Tibial nerve (tissue), 4 donors: Measurements from ENCODE around the gene NTRK2. TPM values are rescaled to one million over a fixed set of nuclear protein-coding genes. Genes with fewer than 3 reads are reported as not detected.

ENCODE experiments used
- DNase-seq, 2 donors: peaks; one replicate each; pipeline ENCODE4 v3.0.0-alpha.2; 2019; ENCODE audit warnings: low spot score in 2 of 2
- H3K27ac ChIP-seq, 4 donors: fragments of 200-600 bp; sonication (generic) in 3 of 4; one replicate each; pipeline ENCODE4 v1.5.1; 2017 to 2019; ENCODE audit warnings: mild to moderate bottlenecking in 1 of 4
- H3K27me3 ChIP-seq, 2 donors: fragments of 200-600 bp; sonication (generic) in 1 of 2; one replicate each; pipeline versions ENCODE4 v1.5.1 to v1.6.0; 2017 to 2019
- H3K36me3 ChIP-seq, 3 donors: fragments of 200-600 bp; sonication (generic); one replicate each; pipeline ENCODE4 v1.5.1; 2018 to 2019
- H3K4me1 ChIP-seq, 4 donors: fragments of 200-600 bp; sonication (generic) in 3 of 4; one replicate each; pipeline ENCODE4 v1.5.1; 2017 to 2019
- H3K4me3 ChIP-seq, 4 donors: fragments of 200-600 bp; sonication (generic) in 3 of 4; one replicate each; pipeline ENCODE4 v1.5.1; 2017 to 2019; ENCODE audit warnings: mild to moderate bottlenecking in 1 of 4, moderate library complexity in 1 of 4
- H3K9me3 ChIP-seq, 4 donors: fragments of 200-600 bp; sonication (generic) in 3 of 4; one replicate each; pipeline ENCODE4 v1.5.1; 2017 to 2019
- EP300 ChIP-seq, 2 donors: sonication (generic); formaldehyde crosslinking; IDR thresholded peaks; one replicate each; pipeline ENCODE4 v1.6.1; 2017; ENCODE audit warnings: antibody characterized with exemption in 2 of 2, mild to moderate bottlenecking in 1 of 2
- POLR2A ChIP-seq, 2 donors: fragments of 450-650 bp; IDR thresholded peaks; one replicate each; pipeline ENCODE4 v1.6.1; 2017; ENCODE audit warnings: antibody characterized with exemption in 2 of 2, mild to moderate bottlenecking in 2 of 2, moderate library complexity in 2 of 2
- WGBS, 2 donors: methylation state at CpG; one replicate each; pipeline ENCODE4 v1.1.5; 2018; 5-methylcytosine and 5-hydroxymethylcytosine counted together
- total RNA-seq, 4 donors: library from RNA; depleted of rRNA; stranded (reverse); fragments of >200 nt; gene quantifications; one replicate each; pipeline ENCODE4 v1.1.0, GENCODE V29; 2016
- TF ChIP-seq, protein P1 (sequence below), 5 experiments: fragments of 200-600 bp in 3 of 5; fragments of 450-650 bp in 2 of 5; sonication (generic) in 3 of 5; IDR thresholded peaks; one replicate each; pipeline ENCODE4 v1.5.1; 2016 to 2019; ENCODE audit warnings: antibody characterized with exemption in 5 of 5, mild to moderate bottlenecking in 3 of 5, moderate library complexity in 2 of 5

The NTRK2 gene
- total RNA-seq, 4 donors from 2014 or later, result 46.7 to 83.4 (median 69.5) TPM

DNA sequence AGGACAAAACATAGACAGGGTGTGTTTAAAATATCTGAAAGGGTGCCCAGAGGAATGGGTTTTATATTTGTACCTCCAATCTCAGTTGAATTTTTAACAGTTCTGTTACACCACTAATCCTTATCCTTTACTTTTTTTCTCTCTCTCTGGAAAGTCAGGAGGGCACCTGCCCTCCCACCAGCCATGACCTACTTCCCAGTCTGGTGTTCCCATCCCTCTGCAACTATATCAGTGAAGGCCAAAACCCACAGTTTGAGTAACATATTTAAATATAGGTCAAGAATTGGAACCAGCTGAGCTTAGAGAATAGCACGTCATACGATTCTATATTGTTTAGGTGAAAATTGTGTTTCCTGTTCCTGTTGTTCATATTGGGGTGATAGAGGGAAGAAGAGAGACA, 229.8 kb downstream of the NTRK2 start:
- H3K4me1 ChIP-seq, result no peaks in the 10 kb centered on the region
- DNase-seq, result no peak
- 90 to 91% methylated on average over 2 of the region's 2 CpGs for WGBS, 2 donors
- no peak overlapping the region for H3K27ac ChIP-seq
- TF ChIP-seq POLR2A (IDR thresholded peaks at IDR 0.05) (no peak), EP300 (IDR thresholded peaks at IDR 0.05) (no peak)
- TF ChIP-seq, protein P1, sequence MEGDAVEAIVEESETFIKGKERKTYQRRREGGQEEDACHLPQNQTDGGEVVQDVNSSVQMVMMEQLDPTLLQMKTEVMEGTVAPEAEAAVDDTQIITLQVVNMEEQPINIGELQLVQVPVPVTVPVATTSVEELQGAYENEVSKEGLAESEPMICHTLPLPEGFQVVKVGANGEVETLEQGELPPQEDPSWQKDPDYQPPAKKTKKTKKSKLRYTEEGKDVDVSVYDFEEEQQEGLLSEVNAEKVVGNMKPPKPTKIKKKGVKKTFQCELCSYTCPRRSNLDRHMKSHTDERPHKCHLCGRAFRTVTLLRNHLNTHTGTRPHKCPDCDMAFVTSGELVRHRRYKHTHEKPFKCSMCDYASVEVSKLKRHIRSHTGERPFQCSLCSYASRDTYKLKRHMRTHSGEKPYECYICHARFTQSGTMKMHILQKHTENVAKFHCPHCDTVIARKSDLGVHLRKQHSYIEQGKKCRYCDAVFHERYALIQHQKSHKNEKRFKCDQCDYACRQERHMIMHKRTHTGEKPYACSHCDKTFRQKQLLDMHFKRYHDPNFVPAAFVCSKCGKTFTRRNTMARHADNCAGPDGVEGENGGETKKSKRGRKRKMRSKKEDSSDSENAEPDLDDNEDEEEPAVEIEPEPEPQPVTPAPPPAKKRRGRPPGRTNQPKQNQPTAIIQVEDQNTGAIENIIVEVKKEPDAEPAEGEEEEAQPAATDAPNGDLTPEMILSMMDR (IDR thresholded peaks at IDR 0.05), result no peak
- H3K27me3 ChIP-seq, result no peaks in the 10 kb centered on the region
- H3K9me3 ChIP-seq, result no peaks in the 10 kb centered on the region
- H3K4me3 ChIP-seq, result no peak overlapping the region
- no peaks in the 10 kb centered on the region for H3K36me3 ChIP-seq

DNA sequence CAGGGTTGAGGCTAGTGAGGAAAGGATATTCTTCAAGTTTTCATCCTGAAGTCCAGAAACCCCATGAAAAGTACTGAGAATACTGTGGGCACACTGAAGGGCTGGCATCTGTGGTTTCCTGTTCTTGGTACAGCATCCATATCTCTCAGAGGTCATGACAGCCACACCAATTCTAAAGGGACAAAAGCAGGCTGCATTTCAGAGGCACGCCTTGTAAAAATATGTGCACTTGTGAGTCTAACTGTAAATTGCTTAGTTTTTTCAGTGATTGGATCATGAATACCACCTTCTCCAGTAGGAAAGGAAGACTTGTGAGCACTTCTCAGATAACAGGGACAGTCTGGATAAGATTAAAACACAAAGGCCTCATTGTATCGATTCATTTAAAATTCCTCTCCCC, 230.9 kb downstream of the NTRK2 start:
- no peak overlapping the region for H3K4me3 ChIP-seq
- H3K27ac ChIP-seq, result no peak overlapping the region
- H3K36me3 ChIP-seq, result no peaks in the 10 kb centered on the region
- TF ChIP-seq POLR2A (IDR thresholded peaks at IDR 0.05) (no peak), EP300 (IDR thresholded peaks at IDR 0.05) (no peak)
- TF ChIP-seq, protein P1 (IDR thresholded peaks at IDR 0.05), result no peak
- WGBS, 2 donors, result 72 to 73% methylated on average over 2 of the region's 2 CpGs
- no peaks in the 10 kb centered on the region for H3K9me3 ChIP-seq
- no peak for DNase-seq
- H3K27me3 ChIP-seq, result no peaks in the 10 kb centered on the region
- no peaks in the 10 kb centered on the region for H3K4me1 ChIP-seq

DNA sequence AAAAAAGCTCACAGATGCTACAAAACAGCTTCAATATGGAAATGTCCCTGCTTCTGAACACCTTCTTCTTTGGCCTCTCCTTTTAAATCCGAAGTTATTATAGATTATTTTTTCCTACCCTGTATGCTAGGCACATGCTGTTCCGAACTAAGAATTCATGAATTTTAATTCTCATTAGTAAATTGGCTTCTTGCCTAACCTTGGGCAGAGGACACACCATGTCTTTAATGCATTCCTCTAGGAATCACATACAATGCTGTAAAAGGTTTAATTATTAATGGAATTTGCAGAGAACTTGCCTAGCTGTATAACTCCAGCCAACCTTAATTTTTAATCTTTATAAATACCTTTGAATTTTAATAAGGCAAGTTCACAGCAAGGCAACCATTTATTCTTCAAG, 234.4 kb downstream of the NTRK2 start:
- 89 to 95% methylated on average over 2 of the region's 2 CpGs for WGBS, 2 donors
- Histone ChIP-seq H3K27ac (no peak overlapping the region), H3K36me3 (no peaks in the 10 kb centered on the region), H3K4me1 (no peaks in the 10 kb centered on the region), H3K9me3 (no peaks in the 10 kb centered on the region), H3K27me3 (no peaks in the 10 kb centered on the region), H3K4me3 (no peak overlapping the region)
- no peak for TF ChIP-seq POLR2A (IDR thresholded peaks at IDR 0.05)
- no peak for TF ChIP-seq EP300 (IDR thresholded peaks at IDR 0.05)
- TF ChIP-seq, protein P1 (IDR thresholded peaks at IDR 0.05), result no peak
- no peak for DNase-seq

- Histone ChIP-seq H3K36me3 (no peaks in the 10 kb centered on the region), H3K27me3 (no peaks in the 10 kb centered on the region), H3K4me1 (peaks cover 0 to 13% (median 0%) of the 10 kb centered on the region in 4 donors), H3K9me3 (no peaks in the 10 kb centered on the region), H3K4me3 (no peak overlapping the region), H3K27ac (no peak overlapping the region)
- TF ChIP-seq EP300 (IDR thresholded peaks at IDR 0.05), result no peak
- TF ChIP-seq, protein P1 (IDR thresholded peaks at IDR 0.05), result no peak
- 95 to 96% methylated on average over 2 of the region's 2 CpGs for WGBS, 2 donors
- DNase-seq, result no peak
These were observed 247.2 kb downstream of the NTRK2 start for GRCh38 chr9:84916769-84917168.

- TF ChIP-seq POLR2A (IDR thresholded peaks at IDR 0.05), result no peak
- TF ChIP-seq, protein P1 (IDR thresholded peaks at IDR 0.05), result no peak
- TF ChIP-seq EP300 (IDR thresholded peaks at IDR 0.05), result no peak
- Histone ChIP-seq H3K4me1 (peaks cover 0 to 17% (median 2%) of the 10 kb centered on the region in 4 donors), H3K9me3 (no peaks in the 10 kb centered on the region), H3K4me3 (no peak overlapping the region), H3K27me3 (no peaks in the 10 kb centered on the region), H3K36me3 (no peaks in the 10 kb centered on the region), H3K27ac (no peak overlapping the region)
- 45 to 52% methylated on average over 7 of the region's 7 CpGs for WGBS, 2 donors
- no peak for DNase-seq
These were observed 248.0 kb downstream of the NTRK2 start for GRCh38 chr9:84917366-84918070.
